Esophagus mucosa (tissue), 1 donor: ENCODE data around the gene KRT14. TPM values are rescaled to one million over a fixed set of nuclear protein-coding genes. Genes with fewer than 3 reads are reported as not detected.
"Not testable (repeated sequence)": the region's sequence is repeated elsewhere in the genome, so short reads cannot be mapped to it uniquely, and the experiment has no call there.

Experiments
- ATAC-seq: fragments of 200-7000 bp; cut with Tn5 transposase; one replicate; pipeline ENCODE4 v1.9.1; 2020
- total RNA-seq: library from RNA; stranded (reverse); gene quantifications from one replicate; pipeline ENCODE4 v1.2.4, GENCODE V29; 2023
- donor health status: DM: yes; HTN: yes; CAD: no.

The KRT14 gene
- total RNA-seq, 1 donor from 2014 or later, result 5,105 TPM

- no peak for ATAC-seq
Observed at GRCh38 chr17:41545829-41546410, 40.8 kb downstream of the KRT14 start.

GRCh38 chr17:41544935-41545334 lies 41.8 kb downstream of the KRT14 start:
- ATAC-seq, result no peak

- peak; percentile 14 for ATAC-seq
Observed at GRCh38 chr17:41544491-41544892, 42.2 kb downstream of the KRT14 start.

GRCh38 chr17:41542786-41543185 lies 43.9 kb downstream of the KRT14 start:
- not testable (repeated sequence) for ATAC-seq

GRCh38 chr17:41542357-41542756 lies 44.3 kb downstream of the KRT14 start:
- ATAC-seq, result no peak

- peak; percentile 42 for ATAC-seq
Observed at GRCh38 chr17:41540921-41541625, 45.6 kb downstream of the KRT14 start.

GRCh38 chr17:41539979-41540701 lies 46.6 kb downstream of the KRT14 start:
- ATAC-seq, result no peak

GRCh38 chr17:41539071-41539492 lies 47.6 kb downstream of the KRT14 start:
- ATAC-seq, result no peak

- ATAC-seq, result peak; percentile 19
Observed at GRCh38 chr17:41538565-41538991, 48.1 kb downstream of the KRT14 start.

GRCh38 chr17:41537990-41538389 lies 48.7 kb downstream of the KRT14 start:
- ATAC-seq, result peak; percentile 72

- ATAC-seq, result no peak
Observed at GRCh38 chr17:41537614-41537954, 49.1 kb downstream of the KRT14 start.

GRCh38 chr17:41536741-41537613 lies 49.7 kb downstream of the KRT14 start:
- no peak for ATAC-seq

GRCh38 chr17:41535764-41536481 lies 50.8 kb downstream of the KRT14 start:
- ATAC-seq, result no peak

- no peak for ATAC-seq
Observed at GRCh38 chr17:41534899-41535546, 51.7 kb downstream of the KRT14 start.

GRCh38 chr17:41533613-41534012 lies 53.1 kb downstream of the KRT14 start:
- ATAC-seq, result no peak

GRCh38 chr17:41532947-41533570 lies 53.6 kb downstream of the KRT14 start:
- peak; percentile 31 for ATAC-seq

Other genes with a start within 250 kb of the KRT14 start
- gene KRT33A, start 236.1 kb downstream of the KRT14 start, total RNA-seq, result 0.92 TPM
- gene KRT33B, start 217.1 kb downstream of the KRT14 start, total RNA-seq, result not detected
- gene KRT34, start 204.6 kb downstream of the KRT14 start, total RNA-seq, result 0.44 TPM
- 4.4 TPM for gene KRT31, start 189.3 kb downstream of the KRT14 start, total RNA-seq
- gene KRT37, start 162.3 kb downstream of the KRT14 start, total RNA-seq, result not detected
- not detected for gene KRT38, start 145.9 kb downstream of the KRT14 start, total RNA-seq
- 0.80 TPM for gene KRT32, start 119.5 kb downstream of the KRT14 start, total RNA-seq
- not detected for gene KRT35, start 105.7 kb downstream of the KRT14 start, total RNA-seq
- gene KRT36, start 97.0 kb downstream of the KRT14 start, total RNA-seq, result not detected
- 44,686 TPM for gene KRT13, start 81.3 kb downstream of the KRT14 start, total RNA-seq
- 2,810 TPM for gene KRT15, start 68.0 kb downstream of the KRT14 start, total RNA-seq
- 366 TPM for gene KRT19, start 58.6 kb downstream of the KRT14 start, total RNA-seq
- gene KRT9, start 14.8 kb downstream of the KRT14 start, total RNA-seq, result 0.16 TPM
- 2,310 TPM for gene KRT16, start 25.9 kb upstream of the KRT14 start, total RNA-seq
- 380 TPM for gene KRT17, start 37.7 kb upstream of the KRT14 start, total RNA-seq
- gene EIF1, start 102.0 kb upstream of the KRT14 start, total RNA-seq, result 725 TPM
- gene GAST, start 125.4 kb upstream of the KRT14 start, total RNA-seq, result not detected
- 1.4 TPM for gene HAP1, start 147.7 kb upstream of the KRT14 start, total RNA-seq
- gene JUP, start 199.8 kb upstream of the KRT14 start, total RNA-seq, result 1,050 TPM
- gene P3H4, start 225.1 kb upstream of the KRT14 start, total RNA-seq, result 1.9 TPM
- 3.1 TPM for gene FKBP10, start 226.1 kb upstream of the KRT14 start, total RNA-seq
- gene NT5C3B, start 249.3 kb upstream of the KRT14 start, total RNA-seq, result 22.8 TPM